Measurements from ENCODE around the gene XRCC2. TPM values are rescaled to one million over a fixed set of nuclear protein-coding genes. Genes with fewer than 3 reads are reported as not detected.

The XRCC2 gene
- total RNA-seq, 2 experiments from 2014 or later = 40.0 to 40.1 TPM

DNA sequence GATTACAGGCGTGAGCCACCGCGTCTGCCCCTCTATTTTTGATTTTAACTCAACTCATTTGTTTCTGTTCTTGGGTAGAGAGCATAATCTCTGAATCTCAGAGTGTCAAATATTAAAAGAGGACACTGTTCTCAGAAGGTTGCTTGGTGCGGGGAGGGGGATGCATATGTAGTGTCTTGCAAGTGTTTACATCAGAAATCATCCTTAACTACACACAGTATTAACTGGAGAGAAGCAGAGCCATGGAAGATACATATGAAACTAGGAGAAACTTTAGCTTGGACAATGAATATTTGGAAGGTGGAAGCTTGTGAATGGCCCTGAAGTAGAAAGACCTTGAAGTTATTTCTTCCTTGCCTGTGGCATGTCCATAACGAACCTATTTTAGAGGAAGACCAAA, 57.5 kb downstream of the XRCC2 start:
- intact Hi-C loops (cut with micrococcal nuclease; ENCODE audit: unreplicated experiment) = no loop called here
- POLR2A ChIA-PET = no interaction called here
- DNase-seq (ENCODE audit: low spot score) = no peak
- H4K20me1 ChIP-seq (ENCODE audit: insufficient read depth, low read length) = no peaks in the 10 kb centered on the region
- TF ChIP-seq EZH2phosphoT487 (IDR thresholded peaks at IDR 0.05; ENCODE audit: borderline replicate concordance, low read depth, low read length) (no peak), CTCF (conservative IDR thresholded peaks at IDR 0.05; ENCODE audit: low read length) (no peak)
- H3K4me1 ChIP-seq (ENCODE audit: insufficient read depth, low read length, poor library complexity, severe bottlenecking) = no peaks in the 10 kb centered on the region
- no peaks in the 10 kb centered on the region for H3K9me3 ChIP-seq (ENCODE audit: low read length)
- H2AFZ ChIP-seq (ENCODE audit: low read length) = no peak overlapping the region
- no peaks in the 10 kb centered on the region for H3K79me2 ChIP-seq (ENCODE audit: insufficient read depth, low read depth, low read length)
- no peaks in the 10 kb centered on the region for H3K36me3 ChIP-seq (ENCODE audit: insufficient read depth, low read length)
- H3K4me3 ChIP-seq (ENCODE audit: low read depth, low read length, poor library complexity, severe bottlenecking) = no peak overlapping the region
- no TSS peak for BruUV-seq (replicated peaks)
- no peak overlapping the region for H3K27ac ChIP-seq (ENCODE audit: low read depth, low read length, poor library complexity, severe bottlenecking)
- no peaks in the 10 kb centered on the region for H3K9me2 ChIP-seq (ENCODE audit: insufficient read depth, low read length)
- CTCF ChIA-PET (ENCODE audit: unreplicated experiment) = no interaction called here
- no peak overlapping the region for H3K4me2 ChIP-seq (ENCODE audit: low read length)

GRCh38 chr7:152617056-152617455, 58.9 kb downstream of the XRCC2 start:
- no peaks in the 10 kb centered on the region for H3K36me3 ChIP-seq (ENCODE audit: insufficient read depth, low read length)
- no peaks in the 10 kb centered on the region for H3K9me2 ChIP-seq (ENCODE audit: insufficient read depth, low read length)
- H3K4me1 ChIP-seq (ENCODE audit: insufficient read depth, low read length, poor library complexity, severe bottlenecking) = no peaks in the 10 kb centered on the region
- no peaks in the 10 kb centered on the region for H4K20me1 ChIP-seq (ENCODE audit: insufficient read depth, low read length)
- no peak overlapping the region for H3K4me2 ChIP-seq (ENCODE audit: low read length)
- intact Hi-C loops (cut with micrococcal nuclease; ENCODE audit: unreplicated experiment) = no loop called here
- no peak overlapping the region for H3K4me3 ChIP-seq (ENCODE audit: low read depth, low read length, poor library complexity, severe bottlenecking)
- ChIA-PET POLR2A (no interaction called here), CTCF (ENCODE audit: unreplicated experiment) (no interaction called here)
- H3K27ac ChIP-seq (ENCODE audit: low read depth, low read length, poor library complexity, severe bottlenecking) = no peak overlapping the region
- H3K79me2 ChIP-seq (ENCODE audit: insufficient read depth, low read depth, low read length) = no peaks in the 10 kb centered on the region
- DNase-seq (ENCODE audit: low spot score) = no peak
- BruUV-seq (replicated peaks) = no TSS peak
- H2AFZ ChIP-seq (ENCODE audit: low read length) = no peak overlapping the region
- TF ChIP-seq EZH2phosphoT487 (IDR thresholded peaks at IDR 0.05; ENCODE audit: borderline replicate concordance, low read depth, low read length) = no peak
- H3K9me3 ChIP-seq (ENCODE audit: low read length) = no peaks in the 10 kb centered on the region

DNA sequence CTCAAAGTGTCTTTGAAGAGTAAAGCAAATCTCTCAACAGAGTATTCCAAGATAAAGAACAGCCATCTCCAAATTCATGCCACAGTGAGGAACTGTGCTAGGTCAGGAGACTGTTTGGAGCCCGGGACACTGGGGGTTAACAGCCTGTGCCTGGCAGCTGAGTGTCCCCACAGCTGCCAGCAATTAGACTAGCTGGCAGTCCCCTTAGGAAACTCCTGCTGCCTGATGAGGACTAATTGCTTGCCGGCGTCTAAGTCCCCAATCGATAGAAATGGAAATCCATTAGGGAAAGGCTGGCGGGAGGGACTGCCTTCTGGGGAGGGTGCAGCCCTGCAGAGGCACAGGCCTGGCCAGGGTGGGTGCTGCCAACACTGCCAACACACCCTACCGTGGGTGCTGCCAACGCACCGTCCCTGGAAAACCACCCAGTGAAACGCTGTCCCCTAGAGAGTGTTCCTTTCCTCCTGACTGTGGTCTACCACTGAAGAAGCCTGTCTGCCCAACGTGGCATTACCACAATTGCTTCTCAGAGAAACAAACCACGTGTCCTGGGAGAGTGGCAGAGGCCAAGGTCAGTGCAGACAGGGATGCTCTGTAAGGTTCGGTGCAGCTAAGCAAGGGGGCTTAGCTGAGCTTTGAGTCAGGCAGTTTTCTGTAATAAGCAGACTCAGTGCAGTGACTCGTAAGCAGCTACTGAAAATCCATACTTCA, 60.8 kb downstream of the XRCC2 start:
- H3K36me3 ChIP-seq (ENCODE audit: insufficient read depth, low read length) = no peaks in the 10 kb centered on the region
- TF ChIP-seq CTCF (conservative IDR thresholded peaks at IDR 0.05; ENCODE audit: low read length) (no peak), EZH2phosphoT487 (IDR thresholded peaks at IDR 0.05; ENCODE audit: borderline replicate concordance, low read depth, low read length) (no peak)
- H3K27ac ChIP-seq (ENCODE audit: low read depth, low read length, poor library complexity, severe bottlenecking) = no peak overlapping the region
- no peaks in the 10 kb centered on the region for H3K9me3 ChIP-seq (ENCODE audit: low read length)
- H3K4me2 ChIP-seq (ENCODE audit: low read length) = no peak overlapping the region
- no peak overlapping the region for H3K4me3 ChIP-seq (ENCODE audit: low read depth, low read length, poor library complexity, severe bottlenecking)
- no TSS peak for BruUV-seq (replicated peaks)
- H3K4me1 ChIP-seq (ENCODE audit: insufficient read depth, low read length, poor library complexity, severe bottlenecking) = no peaks in the 10 kb centered on the region
- H2AFZ ChIP-seq (ENCODE audit: low read length) = no peak overlapping the region
- CTCF ChIA-PET (ENCODE audit: unreplicated experiment) = no interaction called here
- intact Hi-C loops (cut with micrococcal nuclease; ENCODE audit: unreplicated experiment) = no loop called here
- no peak for DNase-seq (ENCODE audit: low spot score)
- no peaks in the 10 kb centered on the region for H4K20me1 ChIP-seq (ENCODE audit: insufficient read depth, low read length)
- POLR2A ChIA-PET = no interaction called here
- no peaks in the 10 kb centered on the region for H3K9me2 ChIP-seq (ENCODE audit: insufficient read depth, low read length)
- H3K79me2 ChIP-seq (ENCODE audit: insufficient read depth, low read depth, low read length) = no peaks in the 10 kb centered on the region

All from OCI-LY7 (cell line).